SU-DHL-6 (cell line): ENCODE measurements around the gene MIOS.

Source experiments
- EZH2phosphoT487 ChIP-seq: fragments of 200-600 bp; sonication (generic), shearing (Covaris generic); conservative IDR thresholded peaks from 2 replicates; pipeline ENCODE4 v1.6.1; 2018; ENCODE audit warnings: mild to moderate bottlenecking, antibody characterized with exemption, low read length, moderate library complexity, mixed read lengths
- TF ChIP-seq, protein P1 (sequence below): fragments of 200-600 bp; sonication (generic); IDR thresholded peaks from one replicate; pipeline ENCODE4 v1.5.1; 2017; ENCODE audit warnings: antibody characterized with exemption, mild to moderate bottlenecking, low read length, moderate library complexity; ENCODE audit not compliant: insufficient read depth, poor library complexity, severe bottlenecking

GRCh38 chr7:7565018-7565680 lies 1.5 kb upstream of the MIOS start:
- TF ChIP-seq, protein P1, sequence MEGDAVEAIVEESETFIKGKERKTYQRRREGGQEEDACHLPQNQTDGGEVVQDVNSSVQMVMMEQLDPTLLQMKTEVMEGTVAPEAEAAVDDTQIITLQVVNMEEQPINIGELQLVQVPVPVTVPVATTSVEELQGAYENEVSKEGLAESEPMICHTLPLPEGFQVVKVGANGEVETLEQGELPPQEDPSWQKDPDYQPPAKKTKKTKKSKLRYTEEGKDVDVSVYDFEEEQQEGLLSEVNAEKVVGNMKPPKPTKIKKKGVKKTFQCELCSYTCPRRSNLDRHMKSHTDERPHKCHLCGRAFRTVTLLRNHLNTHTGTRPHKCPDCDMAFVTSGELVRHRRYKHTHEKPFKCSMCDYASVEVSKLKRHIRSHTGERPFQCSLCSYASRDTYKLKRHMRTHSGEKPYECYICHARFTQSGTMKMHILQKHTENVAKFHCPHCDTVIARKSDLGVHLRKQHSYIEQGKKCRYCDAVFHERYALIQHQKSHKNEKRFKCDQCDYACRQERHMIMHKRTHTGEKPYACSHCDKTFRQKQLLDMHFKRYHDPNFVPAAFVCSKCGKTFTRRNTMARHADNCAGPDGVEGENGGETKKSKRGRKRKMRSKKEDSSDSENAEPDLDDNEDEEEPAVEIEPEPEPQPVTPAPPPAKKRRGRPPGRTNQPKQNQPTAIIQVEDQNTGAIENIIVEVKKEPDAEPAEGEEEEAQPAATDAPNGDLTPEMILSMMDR, result no peak
- no peak for TF ChIP-seq EZH2phosphoT487
